ENCODE results near the gene PDIA3. TPM values are rescaled to one million over a fixed set of nuclear protein-coding genes. Genes with fewer than 3 reads are reported as not detected.

Gene PDIA3
- total RNA-seq, 1 experiment from 2014 or later = 545 TPM

DNA sequence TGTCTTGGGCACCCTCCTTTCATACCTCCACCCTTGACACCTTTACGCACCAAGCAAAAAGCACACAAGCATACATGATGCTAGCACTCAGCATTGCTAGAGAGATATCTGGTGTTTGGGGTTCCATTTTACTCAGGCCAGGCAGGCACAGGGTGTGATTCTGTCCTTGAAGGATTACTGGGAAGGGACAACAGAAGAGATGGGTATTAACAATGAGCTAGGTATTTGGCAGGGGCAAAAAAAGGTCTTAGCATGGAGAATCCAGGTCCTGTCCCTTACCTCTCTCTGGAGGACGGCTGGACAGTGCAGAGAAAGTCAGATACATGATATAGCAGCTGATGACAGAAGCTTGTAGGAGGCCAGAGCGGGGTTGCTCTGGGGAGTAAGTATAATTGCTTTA, 50.3 kb downstream of the PDIA3 start:
- Mint-ChIP-seq H3K36me3 (ENCODE audit: insufficient read depth, unreplicated experiment) (peaks cover 80% of the 10 kb centered on the region), H3K4me3 (ENCODE audit: unreplicated experiment) (no peak overlapping the region), H3K27ac (ENCODE audit: unreplicated experiment) (no peak overlapping the region), H3K4me1 (ENCODE audit: low read depth, unreplicated experiment) (peaks cover 34% of the 10 kb centered on the region), H3K9me3 (ENCODE audit: unreplicated experiment) (no peaks in the 10 kb centered on the region), H3K27me3 (ENCODE audit: insufficient read depth, unreplicated experiment) (no peaks in the 10 kb centered on the region)
- H3K4me1 ChIP-seq = peaks cover 20% of the 10 kb centered on the region
- no peak for DNase-seq
- peaks cover 9% of the 10 kb centered on the region for H3K36me3 ChIP-seq (ENCODE audit: control insufficient read depth, insufficient read depth, low read length)
- POLR2A ChIA-PET = interaction anchor here (0.6 kb wide), 1 partner anchor 25 kb away, joined by 3 read pairs; no protein-coding TSS in a partner anchor
- intact Hi-C loops (cut with micrococcal nuclease; ENCODE audit: unreplicated experiment) = no loop called here
- BruUV-seq (replicated peaks) = no TSS peak
- H3K9me3 ChIP-seq = no peaks in the 10 kb centered on the region
- TF ChIP-seq, protein P1, sequence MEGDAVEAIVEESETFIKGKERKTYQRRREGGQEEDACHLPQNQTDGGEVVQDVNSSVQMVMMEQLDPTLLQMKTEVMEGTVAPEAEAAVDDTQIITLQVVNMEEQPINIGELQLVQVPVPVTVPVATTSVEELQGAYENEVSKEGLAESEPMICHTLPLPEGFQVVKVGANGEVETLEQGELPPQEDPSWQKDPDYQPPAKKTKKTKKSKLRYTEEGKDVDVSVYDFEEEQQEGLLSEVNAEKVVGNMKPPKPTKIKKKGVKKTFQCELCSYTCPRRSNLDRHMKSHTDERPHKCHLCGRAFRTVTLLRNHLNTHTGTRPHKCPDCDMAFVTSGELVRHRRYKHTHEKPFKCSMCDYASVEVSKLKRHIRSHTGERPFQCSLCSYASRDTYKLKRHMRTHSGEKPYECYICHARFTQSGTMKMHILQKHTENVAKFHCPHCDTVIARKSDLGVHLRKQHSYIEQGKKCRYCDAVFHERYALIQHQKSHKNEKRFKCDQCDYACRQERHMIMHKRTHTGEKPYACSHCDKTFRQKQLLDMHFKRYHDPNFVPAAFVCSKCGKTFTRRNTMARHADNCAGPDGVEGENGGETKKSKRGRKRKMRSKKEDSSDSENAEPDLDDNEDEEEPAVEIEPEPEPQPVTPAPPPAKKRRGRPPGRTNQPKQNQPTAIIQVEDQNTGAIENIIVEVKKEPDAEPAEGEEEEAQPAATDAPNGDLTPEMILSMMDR (IDR thresholded peaks at IDR 0.05; ENCODE audit: insufficient read depth in 1 of 2, low read depth in 1 of 2, low read length in 1 of 2, severe bottlenecking in 1 of 2, unreplicated experiment in 1 of 2) = no peak
- H3K4me3 ChIP-seq (ENCODE audit: low read depth, low read length) = no peak overlapping the region
- no peaks in the 10 kb centered on the region for H3K27me3 ChIP-seq (replicated peaks; ENCODE audit: control insufficient read depth, insufficient read depth, low read length)
- CTCF ChIA-PET = no interaction called here

GRCh38 chr15:43799209-43799944, 53.1 kb downstream of the PDIA3 start:
- no peaks in the 10 kb centered on the region for H3K27me3 Mint-ChIP-seq (ENCODE audit: insufficient read depth, unreplicated experiment)
- intact Hi-C loops (cut with micrococcal nuclease; ENCODE audit: unreplicated experiment) = no loop called here
- peaks cover 74% of the 10 kb centered on the region for H3K36me3 Mint-ChIP-seq (ENCODE audit: insufficient read depth, unreplicated experiment)
- H3K9me3 ChIP-seq = no peaks in the 10 kb centered on the region
- H3K4me1 Mint-ChIP-seq (ENCODE audit: low read depth, unreplicated experiment) = peaks cover 26% of the 10 kb centered on the region
- H3K9me3 Mint-ChIP-seq (ENCODE audit: unreplicated experiment) = no peaks in the 10 kb centered on the region
- H3K4me1 ChIP-seq = peaks cover 13% of the 10 kb centered on the region
- BruUV-seq (replicated peaks) = no TSS peak
- ChIA-PET POLR2A (no interaction called here), CTCF (no interaction called here)
- peak overlapping the region; percentile 98 for H3K4me3 Mint-ChIP-seq (ENCODE audit: unreplicated experiment)
- TF ChIP-seq, protein P1 (IDR thresholded peaks at IDR 0.05; ENCODE audit: insufficient read depth in 1 of 2, low read depth in 1 of 2, low read length in 1 of 2, severe bottlenecking in 1 of 2, unreplicated experiment in 1 of 2) = no peak
- peaks cover 7% of the 10 kb centered on the region for H3K36me3 ChIP-seq (ENCODE audit: control insufficient read depth, insufficient read depth, low read length)
- DNase-seq = peak; percentile 18 to 36
- no peak overlapping the region for H3K4me3 ChIP-seq (ENCODE audit: low read depth, low read length)
- H3K27ac Mint-ChIP-seq (ENCODE audit: unreplicated experiment) = peak overlapping the region; percentile 99
- H3K27me3 ChIP-seq (replicated peaks; ENCODE audit: control insufficient read depth, insufficient read depth, low read length) = no peaks in the 10 kb centered on the region

DNA sequence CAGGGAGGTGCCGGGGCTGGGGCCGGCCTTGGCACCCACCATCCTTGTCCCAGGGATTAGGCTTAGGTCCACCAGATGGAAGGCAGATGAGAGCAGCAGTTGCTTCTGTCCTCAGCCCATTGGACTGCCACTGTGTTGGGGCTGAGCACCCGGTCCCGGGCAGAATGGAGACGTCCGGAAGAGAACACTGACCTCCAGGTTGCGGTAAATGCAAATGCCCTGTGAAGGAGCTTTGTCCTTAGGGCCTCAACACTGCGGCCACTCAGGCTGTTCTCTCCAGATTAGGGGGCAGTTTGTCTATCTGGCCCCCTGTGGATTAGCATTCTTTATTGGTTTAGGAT, 53.7 kb downstream of the PDIA3 start, which contains the start of gene SERINC4:
SERINC4 (minus strand) TSS at position 276 of the 341 bp plus-strand sequence; CDS start at position 42, 234 bp downstream.
- POLR2A ChIA-PET = interaction anchor here (1.1 to 1.2 kb wide), 2 partner anchors 25 to 737 kb away, joined by 3 to 9 read pairs; partner anchors contain the start of genes EIF3J and MFAP1
- Mint-ChIP-seq H3K4me1 (ENCODE audit: low read depth, unreplicated experiment) (peaks cover 23% of the 10 kb centered on the region), H3K27me3 (ENCODE audit: insufficient read depth, unreplicated experiment) (no peaks in the 10 kb centered on the region), H3K4me3 (ENCODE audit: unreplicated experiment) (peak within 1 kb of the TSS; percentile 98), H3K9me3 (ENCODE audit: unreplicated experiment) (no peaks in the 10 kb centered on the region), H3K36me3 (ENCODE audit: insufficient read depth, unreplicated experiment) (peaks cover 71% of the 10 kb centered on the region), H3K27ac (ENCODE audit: unreplicated experiment) (peak within 1 kb of the TSS; percentile 99)
- Histone ChIP-seq H3K4me1 (peaks cover 13% of the 10 kb centered on the region), H3K9me3 (no peaks in the 10 kb centered on the region), H3K27me3 (replicated peaks; ENCODE audit: control insufficient read depth, insufficient read depth, low read length) (no peaks in the 10 kb centered on the region), H3K4me3 (ENCODE audit: low read depth, low read length) (peak within 1 kb of the TSS; percentile 86), H3K36me3 (ENCODE audit: control insufficient read depth, insufficient read depth, low read length) (peaks cover 4% of the 10 kb centered on the region)
- CTCF ChIA-PET = no interaction called here
- intact Hi-C loops (cut with micrococcal nuclease; ENCODE audit: unreplicated experiment) = loop anchor here (2.0 kb wide), 1 partner anchor 25 kb away; the partner anchor contains the start of gene MFAP1
- no peak for DNase-seq
- TF ChIP-seq, protein P1 (IDR thresholded peaks at IDR 0.05; ENCODE audit: insufficient read depth in 1 of 2, low read depth in 1 of 2, low read length in 1 of 2, severe bottlenecking in 1 of 2, unreplicated experiment in 1 of 2) = no peak
- BruUV-seq (replicated peaks) = no TSS peak

All from Caco-2 (cell line).